GM18870 (cell line): ENCODE data around the gene VAMP7.
"Not testable (repeated sequence)": the region's sequence is repeated elsewhere in the genome, so short reads cannot be mapped to it uniquely, and the experiment has no call there.

Experiments used
- ATAC-seq: cut with Tn5 transposase; IDR thresholded peaks from one replicate; pipeline ENCODE4 v1.9.1; 2021; ENCODE audit warnings: moderate library complexity; ENCODE audit not compliant: unreplicated experiment

The VAMP7 gene, protein sequence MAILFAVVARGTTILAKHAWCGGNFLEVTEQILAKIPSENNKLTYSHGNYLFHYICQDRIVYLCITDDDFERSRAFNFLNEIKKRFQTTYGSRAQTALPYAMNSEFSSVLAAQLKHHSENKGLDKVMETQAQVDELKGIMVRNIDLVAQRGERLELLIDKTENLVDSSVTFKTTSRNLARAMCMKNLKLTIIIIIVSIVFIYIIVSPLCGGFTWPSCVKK

DNA sequence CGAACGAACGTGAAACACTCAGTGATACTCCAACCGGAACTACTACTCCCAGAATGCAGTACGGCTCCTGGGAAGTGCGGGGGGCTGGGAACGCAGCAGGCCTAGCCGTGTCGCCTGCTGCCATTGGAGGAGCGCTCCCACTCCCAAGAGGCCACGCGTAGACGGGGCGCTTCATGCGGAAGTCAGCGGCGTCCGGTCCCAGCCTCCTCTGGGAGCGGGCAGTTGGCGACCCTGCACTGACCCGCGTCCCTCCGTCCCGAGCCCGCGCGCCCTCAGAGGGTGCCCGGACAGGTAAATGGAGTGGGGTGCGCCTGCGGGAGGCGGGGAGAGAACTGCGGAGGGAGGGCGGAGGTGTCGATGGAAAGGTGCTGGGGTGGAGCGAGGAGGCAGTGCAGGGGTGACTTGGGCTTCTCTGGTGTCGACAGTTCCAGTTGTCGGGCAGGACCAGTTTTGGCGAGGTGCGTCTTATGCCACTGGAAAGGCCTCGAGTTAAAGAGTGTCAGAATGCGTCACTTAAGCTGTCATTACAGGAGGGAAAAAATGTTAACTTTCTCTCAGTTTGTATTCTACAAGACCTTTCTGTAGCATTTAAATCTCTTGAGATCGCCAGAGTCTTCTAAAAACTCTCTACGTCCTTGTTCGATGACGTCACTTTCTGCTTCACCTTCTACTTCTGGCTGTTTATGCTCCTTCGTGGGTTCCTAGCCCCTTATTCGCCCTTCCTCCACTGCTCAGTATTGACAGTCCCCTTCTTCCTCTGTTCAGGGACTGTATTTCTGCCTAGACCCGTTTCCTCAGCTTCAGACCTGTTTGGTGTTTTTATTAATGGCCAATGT is at the start of gene VAMP7:
Gene VAMP7 (plus strand): TSS at position 188 of the 836 bp plus-strand sequence. CDS start 8,122 bp downstream, outside the sequence.
- ATAC-seq, result peak; percentile 89

DNA sequence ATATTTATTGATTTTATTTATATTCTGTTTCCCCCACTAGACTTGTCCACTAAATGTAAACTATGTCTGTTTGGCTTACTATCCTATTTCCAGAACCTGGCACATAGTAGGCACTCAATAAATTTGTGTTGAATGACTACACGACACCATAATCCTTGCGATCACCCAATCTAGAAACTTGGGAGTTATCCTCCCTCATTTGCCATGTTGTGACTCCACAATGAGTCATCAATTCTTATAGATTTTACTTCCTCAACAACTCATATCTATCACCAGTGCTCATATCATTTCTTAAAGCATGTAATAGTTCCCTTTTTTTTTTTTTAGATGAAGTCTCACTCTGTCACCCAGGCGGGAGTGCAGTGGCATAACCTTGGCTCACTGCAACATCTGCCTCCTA is 39.9 kb upstream of the VAMP7 start:
- ATAC-seq, result no peak

DNA sequence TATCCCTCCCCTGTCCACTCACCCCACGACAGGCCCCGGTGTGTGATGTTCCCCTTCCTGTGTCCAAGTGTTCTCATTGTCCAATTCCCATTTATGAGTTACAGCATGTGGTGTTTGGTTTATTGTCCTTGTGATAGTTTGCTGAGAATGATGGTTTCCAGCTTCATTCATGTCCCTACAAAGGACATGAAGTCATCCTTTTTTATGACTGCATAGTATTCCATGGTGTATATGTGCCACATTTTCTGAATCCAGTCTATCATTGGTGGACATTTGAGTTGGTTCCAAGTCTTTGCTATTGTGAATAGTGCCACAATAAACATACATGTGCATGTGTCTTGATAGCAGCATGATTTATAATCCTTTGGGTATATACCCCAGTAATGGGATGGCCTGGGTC is 29.4 kb upstream of the VAMP7 start:
- not testable (repeated sequence) for ATAC-seq

DNA sequence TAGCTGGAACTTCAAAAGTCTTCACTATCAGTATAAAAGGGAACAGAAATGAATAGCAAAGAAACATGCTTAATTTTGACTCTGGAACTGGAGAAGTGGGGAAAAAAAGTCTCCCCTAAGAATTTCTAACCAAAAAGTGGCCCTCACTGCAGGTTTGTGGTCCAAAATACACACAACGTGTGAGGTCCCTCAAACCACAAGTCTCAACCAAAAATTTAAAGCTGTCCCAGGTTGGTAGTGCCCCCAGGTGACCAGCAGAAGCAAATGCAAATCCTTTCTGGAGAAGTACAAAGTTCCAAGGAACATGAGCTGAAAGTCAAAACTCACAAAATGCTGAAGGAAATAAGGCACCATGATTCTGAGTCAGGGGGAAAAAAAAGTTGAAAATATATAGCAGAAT is 23.6 kb upstream of the VAMP7 start:
- ATAC-seq, result no peak

DNA sequence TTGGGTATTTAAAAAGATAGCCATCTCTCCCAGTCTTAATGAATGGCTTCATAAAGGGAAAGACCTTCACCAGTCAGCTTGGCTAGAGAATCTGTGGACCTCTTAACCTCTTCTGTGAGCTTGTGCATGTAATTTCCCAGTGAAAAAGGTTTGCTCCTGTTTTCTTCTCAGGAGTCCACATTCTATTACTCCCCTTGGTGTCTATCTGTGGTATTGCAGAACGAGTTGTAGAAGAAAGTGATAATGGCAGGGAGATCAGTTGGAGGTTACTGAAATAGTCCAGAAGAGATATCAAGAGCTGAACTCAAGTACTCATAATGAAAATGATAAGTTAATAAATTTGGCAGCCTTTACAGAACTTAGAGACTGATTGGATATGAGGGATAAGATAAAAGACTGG is 16.5 kb upstream of the VAMP7 start:
- ATAC-seq, result no peak

DNA sequence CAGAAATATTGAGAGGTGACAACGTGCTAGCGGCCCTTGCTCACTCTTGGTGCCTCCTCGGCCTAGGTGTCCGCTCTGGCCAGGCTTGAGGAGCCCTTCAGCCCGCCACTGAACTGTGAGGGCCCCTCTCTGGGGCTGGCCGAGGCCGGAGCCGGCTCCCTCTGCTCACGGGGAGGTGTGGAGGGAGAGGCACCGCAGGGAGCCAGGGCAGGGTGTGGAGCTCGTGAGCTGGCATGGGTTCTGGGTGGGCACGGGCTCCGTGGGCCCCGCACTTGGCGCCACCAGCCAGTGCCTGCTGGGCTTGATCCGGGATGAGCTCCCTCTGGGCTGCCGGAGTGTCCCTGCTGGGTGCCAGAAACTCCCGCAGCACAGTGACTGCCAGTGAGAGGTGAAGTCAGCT is 16.0 kb upstream of the VAMP7 start:
- no peak for ATAC-seq

DNA sequence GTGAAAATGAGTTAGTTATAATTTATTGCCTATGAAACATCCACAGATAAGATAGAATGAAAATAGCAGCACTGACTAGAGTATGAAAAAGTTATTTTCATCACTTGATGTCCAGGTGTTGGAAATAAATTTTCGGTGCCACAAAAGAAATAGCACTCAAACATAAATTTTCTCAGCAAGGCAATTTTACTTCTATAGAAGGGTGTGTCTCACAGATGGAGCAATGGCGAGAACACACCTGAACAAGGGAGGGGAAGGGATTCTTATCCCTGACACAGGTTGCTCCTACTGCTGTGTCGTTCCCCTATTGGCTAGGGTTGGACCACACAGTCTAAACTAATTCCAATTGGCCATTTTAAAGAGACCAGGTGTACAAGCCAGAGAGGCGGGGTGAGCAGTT is 13.3 kb upstream of the VAMP7 start:
- no peak for ATAC-seq

DNA sequence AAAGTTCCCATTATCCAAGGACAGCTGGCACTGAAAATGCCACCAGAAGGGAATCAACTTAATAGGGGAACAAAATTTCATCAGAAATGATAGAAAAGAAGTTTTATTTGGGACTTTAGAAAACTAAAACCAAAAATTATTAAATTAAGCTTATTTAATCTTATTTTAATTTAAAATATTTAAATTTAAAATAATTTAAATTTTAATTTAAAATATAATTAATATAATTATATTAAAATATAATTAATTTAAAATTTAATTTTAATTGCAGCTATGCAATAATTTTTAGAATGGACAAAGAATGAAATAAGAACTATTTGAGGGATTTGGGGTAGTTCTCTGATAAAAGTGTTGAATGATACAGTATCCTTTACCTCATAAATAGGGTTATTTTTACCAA is 10.2 kb upstream of the VAMP7 start:
- no peak for ATAC-seq

DNA sequence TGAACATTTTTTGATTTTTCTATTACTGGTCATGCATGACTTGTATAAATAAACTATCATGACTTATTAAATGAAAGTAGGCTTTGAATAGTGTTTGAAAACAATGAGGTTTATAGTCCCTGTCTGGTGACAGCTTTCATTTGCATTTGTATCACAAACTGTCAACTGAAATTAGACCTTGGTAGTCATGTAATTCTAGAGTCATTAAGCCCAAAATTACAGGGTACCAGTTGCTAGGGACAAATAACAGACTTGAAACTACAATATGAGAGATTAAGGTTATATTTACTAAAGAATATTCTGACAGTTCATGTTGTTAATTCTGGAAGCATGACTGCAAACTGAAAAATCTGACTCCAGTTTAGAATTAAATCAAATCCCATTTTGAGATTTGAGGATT is 9.2 kb upstream of the VAMP7 start:
- no peak for ATAC-seq

DNA sequence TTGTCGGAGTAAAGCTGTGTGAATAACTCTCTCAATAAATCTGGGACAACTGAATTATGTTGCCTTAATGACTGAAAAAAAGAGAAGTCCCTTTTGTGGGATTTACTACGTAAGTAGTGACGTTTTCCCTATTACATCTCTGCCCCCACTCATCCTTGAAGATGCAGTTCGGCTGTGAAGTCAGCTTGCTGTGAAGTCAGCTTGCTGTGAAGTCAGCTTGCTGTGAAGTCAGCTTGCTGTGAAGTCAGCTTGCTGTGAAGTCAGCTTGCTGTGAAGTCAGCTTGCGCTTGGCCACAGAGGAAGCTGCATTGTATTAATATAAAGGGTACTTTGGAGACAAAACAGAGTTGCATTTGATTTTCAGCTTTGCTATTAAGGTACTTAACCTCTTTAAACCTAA is 8.0 kb upstream of the VAMP7 start:
- no peak for ATAC-seq

DNA sequence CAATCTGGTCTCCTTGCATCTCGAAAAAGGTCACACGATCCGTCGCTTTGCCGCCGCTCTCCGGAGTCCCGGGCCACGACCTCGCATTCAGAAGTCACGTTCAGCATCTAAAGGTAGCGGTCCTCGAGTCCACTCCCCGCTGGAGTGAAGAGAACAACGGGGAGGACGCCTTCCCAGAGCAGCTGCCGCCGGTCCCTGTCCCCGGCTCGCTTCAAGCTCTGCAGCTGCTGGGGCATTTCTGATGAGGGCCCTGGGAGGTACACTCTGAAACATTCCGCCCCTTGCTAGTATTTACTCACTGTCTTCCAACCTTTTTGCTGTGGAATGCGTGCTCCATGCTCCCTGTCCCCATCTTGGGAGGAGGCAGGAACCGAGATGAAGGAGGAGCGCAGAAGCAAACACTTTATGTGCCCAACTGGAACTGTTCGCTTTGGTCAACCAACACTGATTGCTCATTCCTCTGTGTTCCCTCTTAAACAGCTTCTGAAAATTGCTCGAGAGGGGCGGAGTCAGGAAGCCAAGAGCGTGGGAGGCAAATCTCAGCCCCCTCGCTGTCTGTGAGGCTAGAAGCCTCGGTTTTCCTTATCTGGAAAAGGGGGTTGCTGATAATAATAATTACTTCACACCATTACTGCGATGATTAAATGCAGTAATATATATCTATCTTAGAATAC is 6.4 kb upstream of the VAMP7 start:
- ATAC-seq, result no peak

DNA sequence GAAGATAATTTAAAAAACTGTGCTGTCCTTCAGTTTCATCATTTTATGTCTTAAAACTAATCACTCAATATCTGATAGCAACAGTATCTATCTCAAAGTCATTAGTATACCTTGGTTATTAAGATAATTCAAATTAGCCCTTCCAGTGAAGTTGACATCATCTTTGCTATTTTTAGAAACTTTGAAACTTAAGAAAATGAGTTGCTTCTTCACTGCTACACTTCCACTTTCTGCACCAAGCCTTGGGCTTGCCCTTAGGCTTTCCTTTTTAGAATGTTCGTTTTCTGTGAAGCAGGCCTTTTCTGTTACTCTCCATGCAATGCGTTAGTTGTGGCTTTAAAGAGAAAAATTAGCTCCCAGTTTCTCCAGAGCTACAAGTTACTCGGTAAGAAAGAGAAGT is 4.4 kb upstream of the VAMP7 start:
- no peak for ATAC-seq

DNA sequence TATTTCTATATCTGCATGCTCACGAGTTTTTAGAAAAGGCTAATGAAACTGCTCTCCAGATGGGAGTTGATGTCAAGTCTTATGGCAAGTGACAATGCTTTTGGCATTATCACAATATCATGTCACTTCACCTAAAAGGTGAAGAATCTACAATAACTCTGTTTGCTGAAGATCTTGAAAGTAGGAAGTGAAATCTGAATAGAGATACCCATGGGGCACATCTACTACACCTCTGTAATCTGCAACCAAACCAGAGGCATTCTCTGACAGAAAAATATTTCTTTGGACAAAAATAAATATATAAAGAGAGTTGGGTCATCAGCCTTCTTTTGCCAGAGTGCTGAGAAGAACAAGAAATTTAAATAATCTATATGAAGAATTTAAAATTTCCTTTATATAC is 3.9 kb upstream of the VAMP7 start:
- ATAC-seq, result no peak

DNA sequence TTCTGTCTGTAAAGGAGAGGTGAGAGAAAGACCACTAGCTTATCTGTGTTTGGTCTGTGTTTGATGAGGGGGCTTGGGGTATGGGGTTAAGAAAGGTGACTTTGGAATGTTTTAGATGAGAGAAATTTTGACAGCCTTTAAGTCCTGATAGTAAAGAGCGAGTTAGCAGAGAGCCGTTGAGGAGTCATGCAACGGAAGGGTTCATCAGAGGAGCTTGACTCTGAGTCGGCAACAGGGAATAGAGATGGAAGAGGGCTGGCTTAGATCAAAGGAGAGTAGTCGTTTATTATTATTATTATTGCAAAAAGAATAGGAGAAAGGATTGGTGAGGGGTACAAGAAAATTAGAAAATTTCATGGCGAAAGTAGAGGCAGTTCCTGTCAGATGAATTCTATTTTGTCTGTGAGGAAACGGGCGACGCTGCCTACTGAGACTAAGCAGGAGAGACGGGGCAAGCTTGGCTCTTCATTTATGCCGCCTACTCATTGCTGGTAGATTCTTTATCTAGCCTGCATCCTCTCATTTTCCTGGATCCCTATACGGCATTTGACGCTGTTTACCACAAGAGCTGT is 473 bp upstream of the VAMP7 start:
- no peak for ATAC-seq

DNA sequence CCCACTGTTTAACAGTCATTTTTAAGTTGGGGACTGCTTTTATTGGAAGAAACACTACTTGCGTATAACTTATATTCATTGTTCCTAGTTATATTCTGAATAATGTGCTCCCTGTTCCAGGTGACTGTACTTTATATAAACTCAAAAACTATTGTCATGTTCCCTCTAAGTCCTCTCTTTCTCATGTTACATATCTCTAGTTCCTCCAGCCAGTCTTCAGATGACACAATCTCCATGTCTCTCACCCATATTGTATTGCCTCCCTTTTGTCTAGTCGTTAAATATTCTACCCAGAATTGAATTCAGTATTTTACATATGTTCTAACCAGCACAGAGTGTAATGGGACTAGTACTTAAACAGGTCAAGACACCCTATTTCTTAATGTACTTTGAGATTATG is 5.3 kb downstream of the VAMP7 start:
- ATAC-seq, result no peak

DNA sequence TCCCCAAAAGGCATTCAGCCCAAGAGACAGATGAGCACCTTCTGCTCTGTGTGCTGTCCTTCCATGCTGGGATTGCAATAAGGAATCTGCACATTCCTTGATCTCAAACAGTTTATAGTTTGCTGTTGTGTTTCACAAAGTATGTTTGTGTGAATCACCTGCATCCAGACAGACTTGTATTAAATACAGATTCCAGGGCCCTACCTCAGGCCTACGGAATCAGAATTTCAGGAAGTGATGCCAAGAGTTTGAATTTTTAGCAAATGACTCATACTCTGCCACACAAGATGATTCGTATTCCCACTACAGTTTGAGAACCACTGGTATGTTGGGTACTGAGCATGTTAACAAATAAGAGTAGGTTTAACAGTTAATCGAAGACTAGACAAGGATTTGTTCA is 7.0 kb downstream of the VAMP7 start:
- no peak for ATAC-seq

DNA sequence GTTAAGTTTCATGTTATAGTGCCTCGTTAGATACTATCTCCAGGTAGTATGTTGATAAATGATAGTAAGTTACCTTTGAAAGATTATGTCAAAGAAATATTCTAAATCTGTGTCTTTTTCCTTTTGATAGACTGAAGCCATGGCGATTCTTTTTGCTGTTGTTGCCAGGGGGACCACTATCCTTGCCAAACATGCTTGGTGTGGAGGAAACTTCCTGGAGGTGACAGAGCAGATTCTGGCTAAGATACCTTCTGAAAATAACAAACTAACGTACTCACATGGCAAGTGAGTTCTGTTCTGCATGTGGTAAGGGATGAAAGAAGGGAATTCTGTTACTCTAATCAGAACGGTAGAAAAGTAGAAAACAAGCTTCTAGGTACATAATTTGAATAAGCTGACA is 8.2 kb downstream of the VAMP7 start:
- no peak for ATAC-seq

DNA sequence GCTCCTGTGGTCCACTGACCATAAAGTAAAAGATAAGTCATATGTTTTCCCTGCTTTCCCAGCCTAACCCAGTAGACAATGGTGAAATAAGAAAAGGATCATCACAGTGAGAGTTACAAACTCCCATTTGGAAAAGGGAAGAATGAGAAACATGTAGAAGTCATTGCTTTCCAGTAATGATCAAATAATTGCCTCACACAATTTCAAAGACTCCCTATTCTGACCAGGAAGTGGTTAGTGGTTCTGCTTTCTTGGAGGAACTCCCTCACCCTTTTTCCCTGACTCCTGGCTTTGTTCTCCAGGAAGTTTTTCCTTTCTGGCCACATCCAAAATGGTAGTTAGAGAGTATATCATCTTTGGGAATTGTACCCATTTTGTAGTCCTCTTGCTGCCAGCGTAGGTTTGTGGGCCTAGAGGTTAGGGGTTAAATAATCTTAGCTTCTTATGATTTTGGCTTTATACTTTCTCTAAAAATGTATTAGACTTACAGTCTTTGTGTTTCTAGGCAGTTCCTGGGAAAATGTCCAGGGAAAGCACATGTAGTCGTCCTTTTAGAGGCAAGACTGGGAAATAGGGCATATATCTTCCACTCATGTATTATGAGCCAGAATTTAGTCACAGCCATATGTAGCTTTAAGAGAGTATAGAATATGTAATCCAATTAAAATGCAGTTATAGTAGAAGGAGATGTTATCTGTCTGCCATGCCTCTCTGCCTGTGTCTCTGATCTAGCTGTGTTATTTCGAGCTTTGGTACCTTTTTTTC is 10.5 kb downstream of the VAMP7 start:
- ATAC-seq, result no peak

DNA sequence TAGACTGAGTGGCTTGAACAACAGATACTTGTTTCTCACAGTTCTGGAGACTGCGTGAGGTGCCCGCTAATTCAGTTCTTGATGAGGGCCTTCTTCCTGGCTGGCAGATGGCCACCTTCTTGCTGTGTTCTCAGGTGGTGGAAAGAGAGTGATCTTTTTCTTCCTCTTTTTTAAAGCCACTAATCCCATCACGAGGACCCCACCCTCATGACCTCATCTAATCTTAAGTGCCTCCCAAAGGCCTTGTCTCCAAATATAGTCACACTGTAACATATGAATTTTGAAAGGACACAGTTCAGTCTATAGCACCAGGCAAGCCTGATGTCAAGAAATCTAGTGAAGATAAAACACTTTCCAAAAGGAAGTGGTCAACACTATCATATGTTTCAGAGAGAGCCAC is 12.4 kb downstream of the VAMP7 start:
- ATAC-seq, result no peak

DNA sequence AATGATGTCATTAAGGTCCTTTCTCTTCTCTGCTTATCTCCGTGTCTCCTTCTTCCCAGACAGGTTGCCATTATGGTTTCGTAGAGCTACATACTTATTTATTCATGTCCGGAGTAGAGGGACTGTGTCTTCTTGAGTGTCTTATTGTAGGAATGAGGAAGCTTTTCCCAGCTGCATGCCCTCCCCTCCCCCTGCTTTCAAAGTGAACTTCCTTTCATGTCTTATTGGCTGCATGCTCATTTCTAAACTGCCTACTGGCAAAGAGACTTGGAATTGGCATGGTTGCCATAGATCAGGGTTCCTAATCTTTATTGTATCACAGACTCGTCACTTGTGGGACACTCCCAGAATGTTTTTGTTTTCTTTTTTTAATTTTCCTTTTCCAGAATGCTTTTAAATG is 15.4 kb downstream of the VAMP7 start:
- ATAC-seq, result no peak

DNA sequence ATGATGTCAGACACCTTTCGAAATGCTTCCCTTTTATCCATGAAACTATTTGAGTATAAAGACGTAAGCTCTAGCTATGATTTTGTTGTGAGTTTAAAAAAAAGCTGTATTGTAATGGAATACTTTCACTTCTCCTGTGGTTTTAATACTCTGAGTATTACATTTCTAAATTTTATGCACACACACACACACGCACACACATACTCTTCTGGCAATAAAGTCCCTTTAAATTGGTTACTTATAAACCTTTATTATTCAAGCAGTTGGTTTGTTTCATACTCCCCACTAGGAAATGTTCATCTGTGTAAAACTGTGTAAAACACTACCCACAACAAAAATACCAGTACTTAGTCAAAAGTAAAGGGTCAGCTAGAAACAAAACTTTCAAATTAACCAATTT is 18.2 kb downstream of the VAMP7 start:
- ATAC-seq, result no peak
